Endothelial cell (in vitro differentiated cells): ENCODE measurements around the gene MYOM3. TPM values are rescaled to one million over a fixed set of nuclear protein-coding genes. Genes with fewer than 3 reads are reported as not detected.

Experiments
- DNase-seq: peaks from one replicate; pipeline ENCODE4 v3.0.0; 2021; ENCODE audit warnings: low spot score
- H3K27ac Mint-ChIP-seq: one replicate; pipeline ENCODE4 v1.8.0; 2021; ENCODE audit warnings: mixed read lengths, inconsistent platforms; ENCODE audit not compliant: unreplicated experiment
- H3K27me3 Mint-ChIP-seq: one replicate; pipeline ENCODE4 v1.8.0; 2021; ENCODE audit warnings: mild to moderate bottlenecking, moderate library complexity, mixed read lengths, inconsistent platforms; ENCODE audit not compliant: unreplicated experiment
- H3K36me3 Mint-ChIP-seq: one replicate; pipeline ENCODE4 v1.8.0; 2021; ENCODE audit warnings: mild to moderate bottlenecking, low read depth, mixed read lengths, inconsistent platforms; ENCODE audit not compliant: unreplicated experiment
- H3K4me1 Mint-ChIP-seq: one replicate; pipeline ENCODE4 v1.8.0; 2021; ENCODE audit warnings: mild to moderate bottlenecking, mixed read lengths, inconsistent platforms; ENCODE audit not compliant: unreplicated experiment
- H3K4me3 Mint-ChIP-seq: one replicate; pipeline ENCODE4 v1.8.0; 2021; ENCODE audit warnings: mild to moderate bottlenecking, mixed read lengths, inconsistent platforms; ENCODE audit not compliant: unreplicated experiment
- H3K9me3 Mint-ChIP-seq: one replicate; pipeline ENCODE4 v1.8.0; 2021; ENCODE audit warnings: mixed read lengths, inconsistent platforms; ENCODE audit not compliant: unreplicated experiment
- total RNA-seq: library from RNA; stranded (reverse); fragmentation: NEBNext Ultra II Directional; extraction: Animal tissue kit (Norgen Biotek cat#: 25700); gene quantifications from one replicate; pipeline ENCODE4 v1.2.1, GENCODE V29; 2021; ENCODE audit not compliant: unreplicated experiment
- TF ChIP-seq, protein P1 (sequence below): fragments of 200-600 bp; sonication (generic); IDR thresholded peaks from one replicate; pipeline ENCODE4 v1.5.0; 2021; ENCODE audit warnings: antibody characterized with exemption; ENCODE audit not compliant: unreplicated experiment

The MYOM3 gene
- total RNA-seq, 1 donor from 2014 or later, result 0.59 TPM

DNA sequence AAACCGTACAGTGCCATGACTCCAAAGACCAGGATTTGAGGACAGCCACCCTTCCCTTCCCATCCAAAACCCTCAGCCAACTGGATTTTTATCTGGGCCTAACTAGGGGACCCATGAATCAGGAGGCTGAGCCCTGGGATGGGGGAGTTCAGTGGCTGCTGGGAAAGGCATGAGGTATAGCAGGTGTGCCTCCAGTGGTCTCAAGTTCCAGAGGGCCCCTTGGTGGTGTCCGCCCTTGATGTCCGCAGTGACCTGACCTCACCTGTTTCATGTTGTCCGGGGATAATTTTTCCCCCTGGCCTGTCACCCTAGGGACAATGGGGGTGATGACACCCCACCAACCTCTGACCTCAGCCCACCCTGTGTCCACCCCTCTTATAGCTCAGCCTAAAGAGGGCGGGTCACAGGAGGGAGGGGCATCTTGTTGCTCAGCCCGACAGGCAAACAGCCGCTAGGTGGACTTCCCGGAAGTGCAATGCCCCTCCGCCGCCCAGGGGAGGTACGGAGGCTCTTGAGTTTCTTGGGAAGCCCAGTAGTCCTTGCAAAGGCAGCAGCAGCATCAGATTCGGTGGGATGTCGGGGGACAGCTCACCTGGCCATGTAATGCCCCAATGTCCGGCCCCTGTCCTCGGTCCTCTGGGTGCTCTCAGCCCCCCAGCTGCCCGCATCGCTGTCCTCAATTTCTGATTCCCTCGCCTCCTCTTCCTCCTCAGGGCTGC lies 44.8 kb upstream of the MYOM3 start:
- Mint-ChIP-seq H3K36me3 (peaks cover 3% of the 10 kb centered on the region), H3K4me3 (no peak overlapping the region), H3K4me1 (peaks cover 2% of the 10 kb centered on the region), H3K27ac (no peak overlapping the region), H3K27me3 (peaks cover 2% of the 10 kb centered on the region), H3K9me3 (no peaks in the 10 kb centered on the region)
- DNase-seq, result no peak
- TF ChIP-seq, protein P1, sequence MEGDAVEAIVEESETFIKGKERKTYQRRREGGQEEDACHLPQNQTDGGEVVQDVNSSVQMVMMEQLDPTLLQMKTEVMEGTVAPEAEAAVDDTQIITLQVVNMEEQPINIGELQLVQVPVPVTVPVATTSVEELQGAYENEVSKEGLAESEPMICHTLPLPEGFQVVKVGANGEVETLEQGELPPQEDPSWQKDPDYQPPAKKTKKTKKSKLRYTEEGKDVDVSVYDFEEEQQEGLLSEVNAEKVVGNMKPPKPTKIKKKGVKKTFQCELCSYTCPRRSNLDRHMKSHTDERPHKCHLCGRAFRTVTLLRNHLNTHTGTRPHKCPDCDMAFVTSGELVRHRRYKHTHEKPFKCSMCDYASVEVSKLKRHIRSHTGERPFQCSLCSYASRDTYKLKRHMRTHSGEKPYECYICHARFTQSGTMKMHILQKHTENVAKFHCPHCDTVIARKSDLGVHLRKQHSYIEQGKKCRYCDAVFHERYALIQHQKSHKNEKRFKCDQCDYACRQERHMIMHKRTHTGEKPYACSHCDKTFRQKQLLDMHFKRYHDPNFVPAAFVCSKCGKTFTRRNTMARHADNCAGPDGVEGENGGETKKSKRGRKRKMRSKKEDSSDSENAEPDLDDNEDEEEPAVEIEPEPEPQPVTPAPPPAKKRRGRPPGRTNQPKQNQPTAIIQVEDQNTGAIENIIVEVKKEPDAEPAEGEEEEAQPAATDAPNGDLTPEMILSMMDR, result no peak

- Mint-ChIP-seq H3K9me3 (no peaks in the 10 kb centered on the region), H3K27ac (no peak overlapping the region)
- peak; percentile 39 for DNase-seq
Measured at GRCh38 chr1:24155011-24155782, 43.3 kb upstream of the MYOM3 start.

DNA sequence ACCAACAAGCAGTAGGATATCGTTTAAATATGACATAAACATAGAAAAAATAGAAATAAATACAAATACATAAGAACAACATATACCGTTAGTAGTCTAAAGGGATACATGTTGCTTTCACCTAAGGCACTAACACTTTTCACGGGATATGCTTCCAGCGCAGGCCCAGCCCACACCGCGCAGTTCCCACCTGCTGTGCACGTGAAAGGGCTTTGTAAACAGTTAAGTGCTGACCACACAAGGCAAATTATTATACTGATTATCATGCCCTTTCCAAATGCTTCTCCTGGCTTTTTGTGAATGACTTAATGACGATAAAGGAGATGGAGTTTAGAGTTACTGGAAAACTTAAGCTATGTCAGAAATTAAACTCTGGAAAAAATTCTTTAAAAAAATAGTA lies 42.3 kb upstream of the MYOM3 start:
- H3K4me3 Mint-ChIP-seq, result no peak overlapping the region
- H3K9me3 Mint-ChIP-seq, result no peaks in the 10 kb centered on the region
- no peak for DNase-seq
- H3K27ac Mint-ChIP-seq, result no peak overlapping the region
- H3K27me3 Mint-ChIP-seq, result peaks cover 4% of the 10 kb centered on the region
- TF ChIP-seq, protein P1, result no peak
- H3K4me1 Mint-ChIP-seq, result peaks cover 13% of the 10 kb centered on the region
- H3K36me3 Mint-ChIP-seq, result peaks cover 3% of the 10 kb centered on the region

More at GRCh38 chr1:24155011-24155782, 43.3 kb upstream of the MYOM3 start:
- H3K4me3 Mint-ChIP-seq, result no peak overlapping the region
- TF ChIP-seq, protein P1, result peak; percentile 38
- H3K27me3 Mint-ChIP-seq, result peaks cover 4% of the 10 kb centered on the region
- H3K36me3 Mint-ChIP-seq, result peaks cover 3% of the 10 kb centered on the region
- peaks cover 13% of the 10 kb centered on the region for H3K4me1 Mint-ChIP-seq

- DNase-seq, result no peak
- H3K4me3 Mint-ChIP-seq, result no peak overlapping the region
- H3K36me3 Mint-ChIP-seq, result peaks cover 3% of the 10 kb centered on the region
- TF ChIP-seq, protein P1, result no peak
- H3K27ac Mint-ChIP-seq, result no peak overlapping the region
- H3K9me3 Mint-ChIP-seq, result no peaks in the 10 kb centered on the region
- peaks cover 4% of the 10 kb centered on the region for H3K27me3 Mint-ChIP-seq
- peaks cover 13% of the 10 kb centered on the region for H3K4me1 Mint-ChIP-seq
Measured at GRCh38 chr1:24152631-24153494, 40.9 kb upstream of the MYOM3 start.
